Activated naive CD8-positive, alpha-beta T cell treated with anti-CD3 and anti-CD28 coated beads, Interleukin-2, amount 10 ng/mL, durations not matched to agents 7 days and 5 days (primary cell): ENCODE measurements around the gene PADI2. TPM values are rescaled to one million over a fixed set of nuclear protein-coding genes. Genes with fewer than 3 reads are reported as not detected.

Source experiments
- ATAC-seq: fragments of 150-1000 bp; cut with Tn5 transposase; one replicate; pipeline ENCODE4 v1.10.0; 2021; ENCODE audit warnings: low read depth, moderate library complexity
- POLR2A ChIA-PET: fragments of 350-600 bp; sonication (Branson Sonifier 250); formaldehyde crosslinking; loops from one replicate; lab custom pipeline; 2021; ENCODE audit warnings: antibody characterized with exemption; lab: Charles Lee
- DNase-seq: peaks from one replicate; pipeline ENCODE4 v3.0.0; 2021
- H3K27ac Mint-ChIP-seq: one replicate; pipeline ENCODE4 v1.8.0; 2022; ENCODE audit warnings: mild to moderate bottlenecking, mixed read lengths
- H3K27me3 Mint-ChIP-seq: one replicate; pipeline ENCODE4 v1.8.0; 2022; ENCODE audit warnings: mild to moderate bottlenecking, moderate library complexity, mixed read lengths
- H3K36me3 Mint-ChIP-seq: one replicate; pipeline ENCODE4 v1.8.0; 2021; ENCODE audit warnings: mild to moderate bottlenecking, mixed read lengths
- H3K4me1 Mint-ChIP-seq: one replicate; pipeline ENCODE4 v1.8.0; 2021; ENCODE audit warnings: mixed read lengths
- H3K4me3 Mint-ChIP-seq: one replicate; pipeline ENCODE4 v1.8.0; 2022; ENCODE audit warnings: mild to moderate bottlenecking, moderate library complexity, mixed read lengths
- H3K9me3 Mint-ChIP-seq: one replicate; pipeline ENCODE4 v1.8.0; 2021; ENCODE audit warnings: mixed read lengths
- total RNA-seq, 2 experiments: library from RNA; stranded (reverse); gene quantifications; one replicate each; pipeline ENCODE4 v1.2.3, GENCODE V29; 2021

Gene PADI2
- total RNA-seq, 2 experiments from 2014 or later: 0.08 to 0.23 TPM

DNA sequence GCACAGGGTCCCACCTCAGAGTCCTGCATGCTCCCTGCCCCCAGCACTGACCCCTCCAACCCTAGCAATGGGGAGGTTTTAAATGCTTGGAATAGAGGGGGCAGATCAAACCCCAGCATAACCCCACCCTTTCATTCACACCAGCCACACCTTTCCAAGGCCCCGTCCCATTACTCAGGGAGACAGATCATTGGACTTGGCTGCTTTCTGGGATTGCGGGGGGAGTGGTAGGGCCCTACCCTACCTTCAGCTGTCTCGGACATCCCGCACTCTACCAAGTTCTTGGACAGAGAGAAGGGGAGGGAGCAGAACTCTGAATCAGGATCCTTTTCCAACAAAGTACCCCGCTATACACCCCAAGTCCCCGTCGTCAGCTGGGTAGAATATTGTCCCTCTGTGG is 983 bp downstream of the PADI2 start:
- H3K4me3 Mint-ChIP-seq: peak overlapping the region; percentile 61
- peaks cover 54% of the 10 kb centered on the region for H3K27me3 Mint-ChIP-seq
- POLR2A ChIA-PET: no interaction called here

DNA sequence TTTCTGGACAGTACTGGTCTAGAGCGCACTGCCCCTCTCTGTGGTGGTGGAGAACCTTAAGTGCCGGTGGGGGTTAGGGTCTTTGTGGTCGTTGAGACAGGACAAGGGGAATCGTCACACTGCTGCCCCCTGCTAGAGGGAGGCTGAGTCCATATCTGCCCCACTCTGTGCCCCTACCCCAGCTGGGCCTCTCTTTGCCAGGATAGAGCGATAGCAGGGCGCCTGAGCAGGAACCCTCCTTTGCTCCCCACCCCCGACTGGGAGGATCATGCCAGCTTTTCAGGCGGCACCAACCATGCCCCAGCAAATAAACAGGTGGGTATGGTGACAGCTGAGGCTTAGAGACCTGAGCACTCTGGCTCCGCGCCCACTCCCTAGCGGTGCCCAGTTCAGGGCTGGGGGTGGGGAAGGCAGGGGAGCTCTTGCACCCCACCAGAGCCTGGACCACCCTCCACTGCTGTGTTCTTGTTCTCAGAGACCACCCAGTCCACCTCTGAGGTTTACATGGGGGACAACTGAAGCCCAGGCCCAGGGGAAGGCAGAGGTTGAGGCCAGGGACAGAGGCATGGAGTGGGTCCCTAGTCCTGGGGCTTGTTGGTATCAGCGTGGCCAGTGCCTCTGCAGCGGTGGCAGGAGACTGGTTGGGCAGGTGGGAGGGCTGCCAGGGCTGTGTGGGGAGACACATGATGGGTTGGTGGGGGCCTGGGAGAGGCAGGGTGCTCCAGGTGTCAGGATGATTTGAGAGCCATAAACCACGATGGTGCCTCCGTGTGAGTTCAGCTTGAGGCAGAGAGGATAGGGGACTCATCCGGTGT is 1.6 kb downstream of the PADI2 start:
- Mint-ChIP-seq H3K27ac (no peak overlapping the region), H3K36me3 (no peaks in the 10 kb centered on the region), H3K4me3 (no peak overlapping the region), H3K4me1 (peaks cover 4% of the 10 kb centered on the region), H3K27me3 (peaks cover 48% of the 10 kb centered on the region), H3K9me3 (no peaks in the 10 kb centered on the region)
- ATAC-seq (no peak), DNase-seq (no peak)
- POLR2A ChIA-PET: no interaction called here

More for the DNA sequence above, 983 bp downstream of the PADI2 start:
- H3K27ac Mint-ChIP-seq: no peak overlapping the region
- no peaks in the 10 kb centered on the region for H3K9me3 Mint-ChIP-seq
- H3K4me1 Mint-ChIP-seq: peaks cover 4% of the 10 kb centered on the region
- H3K36me3 Mint-ChIP-seq: no peaks in the 10 kb centered on the region
- no peak for DNase-seq
- no peak for ATAC-seq

DNA sequence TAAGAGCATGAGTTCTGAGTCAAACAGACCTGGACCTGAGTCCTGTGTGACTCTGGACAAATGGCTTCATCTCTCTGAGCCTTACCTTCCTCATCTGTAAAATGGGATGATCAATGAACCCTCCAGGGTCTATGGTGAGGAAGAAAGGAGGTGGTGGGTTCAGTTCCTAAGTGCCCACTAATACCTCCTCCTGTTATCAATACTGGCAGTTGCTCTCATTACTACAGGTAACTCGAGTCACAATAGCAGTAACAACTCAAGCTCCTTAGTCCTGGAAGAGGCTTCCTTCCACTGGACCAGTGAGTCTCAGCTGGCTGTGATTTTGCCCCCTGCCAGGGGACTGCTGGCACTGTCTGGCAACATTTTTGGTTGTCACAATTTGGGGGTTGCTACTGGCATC is 2.6 kb downstream of the PADI2 start:
- no peak overlapping the region for H3K4me3 Mint-ChIP-seq
- no peak overlapping the region for H3K27ac Mint-ChIP-seq
- POLR2A ChIA-PET: no interaction called here
- DNase-seq: no peak
- H3K36me3 Mint-ChIP-seq: no peaks in the 10 kb centered on the region
- peaks cover 6% of the 10 kb centered on the region for H3K4me1 Mint-ChIP-seq
- no peak for ATAC-seq
- no peaks in the 10 kb centered on the region for H3K9me3 Mint-ChIP-seq
- peaks cover 42% of the 10 kb centered on the region for H3K27me3 Mint-ChIP-seq

DNA sequence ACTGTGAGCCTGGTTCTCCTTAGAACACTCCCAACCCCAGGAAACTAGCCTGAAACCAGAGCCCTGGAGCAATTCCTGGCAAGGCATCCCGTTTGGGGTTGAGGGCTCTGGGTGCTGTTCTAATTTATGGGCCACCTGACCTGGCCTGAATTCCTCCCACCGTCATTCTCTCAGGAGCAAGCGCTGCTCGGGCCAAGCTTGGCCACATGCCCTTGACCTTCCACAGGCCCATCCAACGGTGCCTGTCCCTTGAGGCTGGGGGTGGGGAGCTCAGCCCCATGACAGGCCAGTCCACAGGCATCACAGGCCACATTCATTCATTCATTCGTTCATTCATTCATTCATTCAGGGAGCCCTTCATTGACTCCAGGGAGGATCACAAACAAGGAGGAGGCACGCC is 5.3 kb downstream of the PADI2 start:
- no peaks in the 10 kb centered on the region for H3K36me3 Mint-ChIP-seq
- H3K9me3 Mint-ChIP-seq: no peaks in the 10 kb centered on the region
- no peak overlapping the region for H3K4me3 Mint-ChIP-seq
- POLR2A ChIA-PET: no interaction called here
- peaks cover 7% of the 10 kb centered on the region for H3K4me1 Mint-ChIP-seq
- no peak for DNase-seq
- peaks cover 40% of the 10 kb centered on the region for H3K27me3 Mint-ChIP-seq
- H3K27ac Mint-ChIP-seq: no peak overlapping the region
- ATAC-seq: no peak

DNA sequence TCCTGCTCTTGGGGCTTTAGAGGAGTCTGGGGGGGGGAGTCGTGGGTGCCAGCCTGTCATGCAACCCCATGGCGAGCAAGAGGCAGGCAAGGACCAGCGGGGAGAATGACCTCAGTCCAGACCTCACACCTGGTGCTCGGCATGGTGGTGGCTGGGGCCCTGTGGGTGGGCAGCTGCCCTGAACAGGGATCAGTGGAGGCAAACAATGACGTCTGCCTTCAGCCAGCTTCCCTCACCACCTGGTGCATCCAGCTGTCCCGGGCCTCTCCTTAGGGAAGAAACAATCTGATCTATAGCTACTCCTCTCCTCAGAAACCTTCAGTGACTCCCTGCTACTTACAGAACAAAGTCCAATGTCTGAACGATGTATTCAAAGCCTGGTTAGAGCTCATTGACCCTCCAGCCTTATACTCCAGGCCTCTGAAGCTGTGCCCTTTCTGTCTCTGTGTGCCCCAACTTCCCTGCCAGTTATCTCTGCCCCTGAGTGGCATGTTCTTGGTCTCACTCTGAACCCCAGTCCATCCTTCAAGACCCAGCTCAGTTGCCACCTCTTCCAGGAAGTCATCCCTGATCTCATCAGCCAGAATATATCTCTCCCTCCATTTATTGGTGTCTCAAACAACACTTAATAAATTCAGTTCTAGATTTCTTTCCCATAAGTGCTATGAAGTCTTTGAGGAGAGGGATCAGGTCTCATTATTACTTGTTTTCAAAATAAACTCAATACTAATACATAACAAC is 6.6 kb downstream of the PADI2 start:
- peaks cover 27% of the 10 kb centered on the region for H3K27me3 Mint-ChIP-seq
- no peaks in the 10 kb centered on the region for H3K36me3 Mint-ChIP-seq
- DNase-seq (no peak), ATAC-seq (no peak)
- H3K4me3 Mint-ChIP-seq: no peak overlapping the region
- H3K4me1 Mint-ChIP-seq: peaks cover 4% of the 10 kb centered on the region
- H3K27ac Mint-ChIP-seq: no peak overlapping the region
- POLR2A ChIA-PET: no interaction called here
- H3K9me3 Mint-ChIP-seq: no peaks in the 10 kb centered on the region

DNA sequence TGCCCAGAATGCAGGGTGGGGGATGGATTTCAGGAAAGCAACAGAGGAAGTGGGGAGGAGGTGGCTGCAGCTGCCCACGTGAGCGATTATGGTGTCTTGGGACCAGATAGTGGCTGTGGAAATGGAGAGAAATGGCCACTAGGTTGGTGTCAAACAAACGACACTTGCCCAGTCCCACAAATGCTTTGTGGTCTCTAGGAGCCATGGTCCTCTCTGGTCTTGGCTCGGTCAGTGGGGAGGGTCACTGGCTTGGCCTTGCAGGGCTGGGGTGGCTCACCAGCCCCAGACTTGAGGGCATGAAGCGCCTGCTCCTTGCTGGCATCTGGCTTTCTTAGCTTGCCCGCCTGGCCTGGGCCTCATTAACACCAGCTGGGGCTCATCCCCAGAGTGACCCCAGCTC is 7.2 kb downstream of the PADI2 start:
- no peak for DNase-seq
- no peak overlapping the region for H3K27ac Mint-ChIP-seq
- POLR2A ChIA-PET: no interaction called here
- peaks cover 4% of the 10 kb centered on the region for H3K4me1 Mint-ChIP-seq
- H3K9me3 Mint-ChIP-seq: no peaks in the 10 kb centered on the region
- no peak overlapping the region for H3K4me3 Mint-ChIP-seq
- H3K36me3 Mint-ChIP-seq: no peaks in the 10 kb centered on the region
- H3K27me3 Mint-ChIP-seq: peaks cover 24% of the 10 kb centered on the region
- ATAC-seq: no peak

DNA sequence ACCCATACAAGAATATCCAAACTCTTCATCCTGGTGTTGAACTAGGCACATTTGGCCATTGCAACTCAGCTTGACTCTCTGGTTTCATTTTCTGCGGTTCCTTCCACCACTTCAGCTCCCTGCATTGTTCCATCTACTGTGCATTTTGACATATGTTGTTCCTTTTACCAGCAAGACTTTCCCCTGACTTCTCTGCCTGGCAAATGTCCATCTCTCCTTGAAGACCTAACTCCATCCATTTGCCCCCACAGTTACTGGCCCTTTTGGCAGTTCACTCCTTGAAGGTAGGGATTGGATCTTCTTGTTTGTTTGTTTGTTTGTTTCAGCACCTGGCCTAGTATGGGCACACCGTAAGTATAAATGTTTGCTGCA is 8.7 kb downstream of the PADI2 start:
- ATAC-seq (no peak), DNase-seq (no peak)
- no peaks in the 10 kb centered on the region for H3K36me3 Mint-ChIP-seq
- H3K4me3 Mint-ChIP-seq: no peak overlapping the region
- H3K9me3 Mint-ChIP-seq: no peaks in the 10 kb centered on the region
- no peak overlapping the region for H3K27ac Mint-ChIP-seq
- H3K27me3 Mint-ChIP-seq: peaks cover 13% of the 10 kb centered on the region
- POLR2A ChIA-PET: no interaction called here
- H3K4me1 Mint-ChIP-seq: peaks cover 4% of the 10 kb centered on the region

DNA sequence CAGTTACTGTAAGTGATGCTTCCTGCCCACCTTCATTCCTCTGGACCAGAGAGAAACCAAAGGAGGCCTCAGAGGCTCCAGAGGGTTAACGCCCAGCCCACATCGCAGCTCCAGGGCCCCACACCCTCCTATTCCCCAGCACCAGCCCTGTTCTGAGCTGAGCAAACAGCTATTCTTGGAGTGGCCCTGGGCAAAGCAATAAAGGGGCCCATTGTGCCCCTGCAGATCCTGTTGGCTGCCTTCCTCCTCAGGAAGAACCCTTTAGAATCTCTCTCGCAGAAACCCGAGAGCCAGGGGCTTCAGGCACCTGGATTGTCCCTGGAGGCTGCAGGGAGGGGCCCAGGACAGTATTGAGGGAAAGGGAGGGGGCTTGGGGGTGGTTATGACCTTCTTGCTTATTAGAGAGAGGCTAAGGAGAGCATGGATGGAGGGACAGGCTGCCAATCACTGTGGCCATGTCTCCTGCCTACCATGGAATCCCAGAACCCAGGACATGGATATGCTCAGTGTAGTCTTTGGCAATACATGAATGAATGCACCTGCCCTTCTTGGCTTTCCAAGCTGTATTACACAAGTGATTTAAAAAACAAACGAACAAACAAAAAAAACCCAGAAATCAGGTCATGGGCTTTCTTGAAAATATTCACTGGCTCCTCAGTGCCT is 9.2 kb downstream of the PADI2 start:
- no peak for ATAC-seq
- no peaks in the 10 kb centered on the region for H3K9me3 Mint-ChIP-seq

DNA sequence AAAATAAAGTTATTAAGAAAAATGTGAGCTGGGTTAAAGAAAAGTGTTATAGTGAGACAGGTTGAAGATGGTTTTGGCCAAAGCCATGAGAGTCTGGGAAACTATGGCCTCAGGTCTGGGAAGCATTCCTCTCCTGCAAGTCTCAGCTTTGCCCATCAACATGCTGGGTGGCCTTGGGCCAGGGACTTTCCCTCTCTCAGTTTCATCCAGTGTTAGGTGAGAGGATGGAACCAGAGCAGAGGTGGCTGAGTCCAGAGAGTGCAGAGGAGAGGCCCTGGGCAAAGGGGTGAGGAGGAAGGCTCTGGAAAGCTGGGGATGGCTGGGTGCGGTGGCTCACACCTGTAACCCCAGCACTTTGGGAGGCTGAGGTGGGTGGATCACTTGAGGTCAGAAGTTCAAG is 10.5 kb downstream of the PADI2 start:
- no peak for DNase-seq
- POLR2A ChIA-PET: no interaction called here
- Mint-ChIP-seq H3K27me3 (peaks cover 10% of the 10 kb centered on the region), H3K36me3 (no peaks in the 10 kb centered on the region), H3K4me1 (peaks cover 4% of the 10 kb centered on the region), H3K27ac (no peak overlapping the region), H3K4me3 (no peak overlapping the region), H3K9me3 (no peaks in the 10 kb centered on the region)
- ATAC-seq: no peak

More for the DNA sequence above, 9.2 kb downstream of the PADI2 start:
- H3K4me3 Mint-ChIP-seq: no peak overlapping the region
- no peak overlapping the region for H3K27ac Mint-ChIP-seq
- peaks cover 4% of the 10 kb centered on the region for H3K4me1 Mint-ChIP-seq
- peaks cover 10% of the 10 kb centered on the region for H3K27me3 Mint-ChIP-seq
- H3K36me3 Mint-ChIP-seq: no peaks in the 10 kb centered on the region
- DNase-seq: no peak
- POLR2A ChIA-PET: no interaction called here

DNA sequence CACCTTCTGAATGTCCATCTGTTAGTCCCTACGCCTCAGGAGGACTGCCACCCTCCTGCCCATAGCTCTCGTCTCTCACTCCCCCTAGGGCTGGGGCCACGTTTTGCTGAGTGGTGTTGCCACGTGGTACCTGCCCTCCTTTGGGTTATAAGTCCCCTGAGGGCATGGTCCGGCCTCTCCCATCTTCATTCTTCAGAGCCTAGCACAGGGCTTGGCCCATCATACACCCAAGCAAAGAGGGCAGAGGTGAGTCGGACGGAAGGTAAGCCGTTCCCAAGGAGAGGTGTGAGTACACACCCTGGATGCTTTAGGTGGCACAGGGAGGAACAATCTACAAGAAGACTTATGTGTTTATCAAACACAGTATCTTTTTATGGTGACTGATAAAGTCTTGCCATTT is 10.9 kb downstream of the PADI2 start:
- DNase-seq: no peak

DNA sequence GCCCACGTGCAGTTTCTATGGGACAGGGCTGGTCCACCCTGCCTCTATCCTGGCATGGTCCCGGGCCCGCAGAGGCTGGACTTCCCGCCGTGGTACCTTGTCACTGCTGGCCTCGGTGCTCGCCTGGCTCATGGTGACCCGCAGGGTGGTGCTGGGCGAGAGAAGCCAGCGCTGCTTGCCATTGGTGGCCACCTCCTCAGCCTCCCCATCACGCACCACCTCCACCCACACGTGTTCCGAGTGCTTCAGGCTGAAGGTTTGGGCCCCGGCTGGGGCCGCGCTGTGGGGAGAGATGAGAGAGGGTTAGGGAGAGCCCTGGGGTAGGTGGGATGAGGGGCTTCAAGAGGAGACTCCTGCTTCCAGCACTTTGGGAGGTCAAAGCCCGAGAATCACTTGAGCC is 14.5 kb downstream of the PADI2 start:
- Mint-ChIP-seq H3K9me3 (no peaks in the 10 kb centered on the region), H3K36me3 (no peaks in the 10 kb centered on the region), H3K27ac (no peak overlapping the region), H3K4me1 (no peaks in the 10 kb centered on the region), H3K27me3 (peaks cover 10% of the 10 kb centered on the region), H3K4me3 (no peak overlapping the region)
- DNase-seq (no peak), ATAC-seq (no peak)
- POLR2A ChIA-PET: no interaction called here

More for the DNA sequence above, 10.9 kb downstream of the PADI2 start:
- H3K36me3 Mint-ChIP-seq: no peaks in the 10 kb centered on the region
- no peaks in the 10 kb centered on the region for H3K9me3 Mint-ChIP-seq
- ATAC-seq: no peak
- H3K4me3 Mint-ChIP-seq: no peak overlapping the region
- POLR2A ChIA-PET: no interaction called here
- peaks cover 10% of the 10 kb centered on the region for H3K27me3 Mint-ChIP-seq
- peaks cover 4% of the 10 kb centered on the region for H3K4me1 Mint-ChIP-seq
- H3K27ac Mint-ChIP-seq: no peak overlapping the region

DNA sequence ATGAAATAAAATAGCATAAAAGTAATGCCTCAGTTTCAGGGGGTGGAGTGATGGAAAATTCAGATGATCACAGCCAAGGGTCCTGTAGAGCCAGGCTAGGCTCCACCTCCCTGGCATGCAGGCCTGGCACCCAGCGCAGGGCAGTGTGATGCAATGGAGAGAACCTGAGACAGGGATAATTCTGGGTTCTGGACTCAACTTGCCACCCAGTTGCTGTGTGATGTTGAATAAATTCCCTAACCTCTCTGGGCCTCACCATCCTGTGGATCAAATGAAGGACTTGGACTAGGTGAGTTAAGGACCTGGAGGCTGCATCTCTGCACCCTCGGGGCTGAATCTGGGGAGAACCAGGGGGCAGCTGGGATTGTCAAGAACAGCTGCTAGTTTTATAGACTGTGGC is 17.0 kb downstream of the PADI2 start:
- Mint-ChIP-seq H3K4me3 (no peak overlapping the region), H3K36me3 (no peaks in the 10 kb centered on the region), H3K9me3 (no peaks in the 10 kb centered on the region), H3K4me1 (no peaks in the 10 kb centered on the region), H3K27ac (no peak overlapping the region), H3K27me3 (peaks cover 8% of the 10 kb centered on the region)
- DNase-seq (no peak), ATAC-seq (no peak)
- POLR2A ChIA-PET: no interaction called here

DNA sequence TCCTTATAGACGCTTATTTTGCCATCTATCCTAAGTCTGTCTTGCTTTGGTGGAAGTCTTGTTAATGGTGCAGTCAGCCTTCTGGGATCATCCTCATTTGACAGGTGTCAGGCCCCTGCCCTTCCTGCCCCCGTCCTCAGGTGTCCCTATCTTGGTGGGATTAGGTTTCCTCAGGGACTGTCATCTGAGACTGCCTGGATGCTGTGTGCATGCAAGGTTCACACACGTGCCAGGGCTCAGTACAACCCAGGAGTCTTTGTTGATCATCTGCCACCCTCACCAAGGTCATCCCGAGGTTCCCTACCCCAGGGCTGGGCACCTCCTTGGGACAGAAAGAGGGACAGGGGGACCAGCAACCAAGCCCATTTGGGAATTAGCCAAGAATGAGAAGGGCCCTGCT is 18.0 kb downstream of the PADI2 start:
- Mint-ChIP-seq H3K36me3 (no peaks in the 10 kb centered on the region), H3K9me3 (no peaks in the 10 kb centered on the region), H3K4me3 (no peak overlapping the region), H3K4me1 (no peaks in the 10 kb centered on the region), H3K27me3 (peaks cover 5% of the 10 kb centered on the region), H3K27ac (no peak overlapping the region)
- DNase-seq (no peak), ATAC-seq (no peak)
- POLR2A ChIA-PET: no interaction called here
